ENCODE data around the gene HRH3.

Gene HRH3

GRCh38 chr20:62228982-62229545 is 9.0 kb upstream of the HRH3 start:
- no peak for DNase-seq

DNA sequence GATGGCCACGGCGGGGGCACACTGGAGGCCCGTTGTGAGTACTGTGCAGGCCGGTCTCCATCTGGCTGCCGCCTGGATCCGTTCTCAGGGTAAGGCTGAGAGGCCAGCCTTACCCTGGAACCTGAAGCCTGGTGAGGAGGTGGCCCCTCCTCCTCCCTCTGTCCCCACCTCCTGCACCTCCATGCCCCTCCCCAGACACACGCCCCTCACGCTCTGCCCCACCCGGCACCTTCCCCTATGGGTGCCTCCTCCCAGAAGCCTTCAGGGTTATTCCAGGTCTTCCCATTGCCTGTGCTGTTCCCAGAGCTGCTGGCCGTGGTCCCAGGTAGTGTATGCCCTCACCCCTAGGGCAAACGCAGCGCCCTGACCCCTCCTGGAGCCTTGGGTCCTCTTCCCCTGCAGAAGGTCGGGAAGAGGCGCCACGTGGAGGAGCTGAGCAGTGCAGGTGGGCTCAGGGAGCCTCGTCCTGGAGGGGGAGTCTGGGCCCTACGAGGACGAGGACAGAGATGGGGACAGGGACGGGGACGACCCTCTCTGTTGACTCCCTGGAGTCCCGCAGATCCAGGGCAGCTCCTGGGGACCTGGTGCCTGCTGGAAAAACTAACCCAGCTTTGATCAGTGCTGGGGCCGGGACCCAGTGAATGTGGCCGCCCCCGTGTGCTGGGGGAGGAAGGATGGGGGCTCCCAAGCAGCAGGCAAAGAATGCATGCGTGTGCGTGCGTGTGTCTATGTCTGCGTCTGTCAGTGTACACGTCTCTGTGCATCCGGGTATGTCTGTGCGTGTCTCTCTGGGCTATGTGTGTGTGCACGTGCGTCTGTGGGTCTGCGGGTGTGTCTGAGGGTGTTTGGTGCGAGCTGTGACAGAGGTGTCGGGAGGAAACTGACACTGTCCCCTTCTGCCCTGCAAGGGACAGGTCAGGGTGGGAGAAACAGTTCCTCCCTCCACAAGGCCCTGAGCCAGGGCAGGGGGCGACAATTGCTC is 8.2 kb upstream of the HRH3 start:
- DNase-seq = peak; percentile 82 to 84

DNA sequence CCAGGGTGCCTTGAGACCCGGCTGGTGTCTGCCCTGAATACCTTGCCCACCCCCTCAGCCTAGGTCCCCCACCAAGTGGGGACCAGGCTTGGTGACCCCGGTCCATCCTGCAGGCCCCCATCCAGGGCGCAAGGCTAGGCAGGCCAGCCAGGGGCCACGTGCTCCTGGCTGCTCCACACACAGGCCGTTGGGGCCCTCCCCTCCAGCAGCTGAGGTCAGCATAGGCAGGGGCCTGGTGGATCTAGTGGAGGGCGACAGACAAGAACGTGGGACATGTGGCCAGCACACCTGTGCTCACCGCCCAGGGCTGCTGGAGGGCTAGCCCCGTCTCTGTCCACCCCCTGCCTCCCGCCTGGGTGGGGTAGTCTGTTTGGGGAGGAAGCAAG is 7.5 kb upstream of the HRH3 start:
- DNase-seq = peak in 1 of 2 experiments; percentile 64

DNA sequence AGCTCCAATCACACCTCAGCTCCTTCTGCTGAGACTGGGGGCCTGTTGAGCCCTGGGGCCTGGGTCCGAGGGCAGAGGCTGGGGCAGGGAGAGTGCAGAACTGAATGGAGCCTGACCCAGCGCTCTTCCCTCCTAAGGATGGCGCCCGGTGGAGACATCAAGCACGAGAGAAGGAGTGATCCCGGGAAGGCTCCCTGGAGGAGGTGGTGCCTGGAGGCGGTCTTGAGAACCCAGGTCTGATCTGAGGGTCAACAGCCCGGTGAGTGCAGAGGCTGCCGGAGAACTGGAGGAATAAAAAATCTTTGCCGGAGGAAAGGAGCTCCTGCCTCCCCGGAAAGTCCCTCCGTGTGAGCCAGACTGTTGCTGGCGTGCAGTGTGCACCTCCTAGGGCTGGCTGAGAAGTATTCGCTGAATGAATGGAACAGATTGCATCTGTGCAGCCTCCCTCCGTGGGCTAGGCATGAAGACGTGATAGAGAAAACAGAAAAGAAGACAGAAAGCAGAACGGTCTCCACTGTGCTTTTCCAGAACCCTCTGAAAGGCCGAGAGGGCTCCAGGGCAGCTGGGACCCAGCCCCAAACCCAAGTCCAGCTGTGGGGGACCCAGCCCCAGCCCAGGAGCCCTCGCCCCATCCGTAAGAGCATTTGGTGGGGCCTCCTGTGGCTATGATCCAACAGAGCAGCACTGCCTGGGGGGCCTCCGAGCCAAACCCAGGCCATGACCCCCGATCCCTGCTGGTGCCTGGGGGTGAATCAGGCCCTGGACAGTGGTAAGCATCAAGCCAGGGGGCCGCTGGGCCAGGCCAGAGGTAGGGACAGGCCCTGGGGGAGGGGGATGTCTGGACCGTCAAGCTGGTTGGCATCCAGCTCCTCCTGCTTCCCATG is 6.9 kb upstream of the HRH3 start:
- DNase-seq = no peak

- no peak for DNase-seq
Observed at GRCh38 chr20:62225820-62226635, 6.0 kb upstream of the HRH3 start.

DNA sequence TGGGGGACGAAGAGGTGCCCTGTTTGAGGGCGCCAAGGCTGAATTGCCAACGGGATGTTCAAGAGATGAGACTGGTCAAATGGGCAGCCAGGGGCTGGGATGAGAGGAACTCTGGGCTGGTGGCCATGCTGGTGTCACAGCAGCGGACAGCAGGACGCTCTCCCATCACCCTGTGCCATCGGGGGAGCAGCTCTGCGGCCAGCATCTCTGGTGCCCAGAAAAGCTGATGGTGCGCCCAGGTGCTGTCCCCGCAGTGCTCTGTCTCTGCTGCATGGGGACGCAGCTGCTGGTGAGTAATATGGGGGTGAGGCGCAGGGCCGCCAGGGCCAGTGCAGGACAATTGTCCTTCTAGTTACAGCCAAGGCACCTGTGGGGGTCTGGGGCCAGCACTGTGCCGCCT is 4.9 kb upstream of the HRH3 start:
- DNase-seq = no peak

GRCh38 chr20:62224113-62224855 is 4.2 kb upstream of the HRH3 start:
- no peak for DNase-seq

DNA sequence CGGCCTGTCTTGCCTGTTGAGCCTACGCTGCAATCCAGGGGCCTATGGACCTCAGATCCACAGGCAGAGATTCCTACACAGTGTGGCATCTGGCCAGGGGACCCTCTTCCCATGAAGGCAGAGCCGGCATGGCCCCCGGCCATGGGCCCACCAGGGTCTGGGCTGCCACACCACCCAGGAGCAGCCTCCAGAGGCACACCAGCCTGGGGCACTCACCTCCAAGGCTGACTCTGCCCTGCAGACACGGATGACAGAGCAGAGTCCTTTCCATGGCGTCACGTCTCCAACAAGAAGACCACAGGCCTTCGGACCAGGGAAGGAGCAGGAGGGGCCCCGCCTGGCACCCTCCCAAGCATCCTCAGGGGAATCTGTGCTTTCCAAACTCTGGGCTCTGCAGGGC is 3.5 kb upstream of the HRH3 start:
- no peak for DNase-seq

DNA sequence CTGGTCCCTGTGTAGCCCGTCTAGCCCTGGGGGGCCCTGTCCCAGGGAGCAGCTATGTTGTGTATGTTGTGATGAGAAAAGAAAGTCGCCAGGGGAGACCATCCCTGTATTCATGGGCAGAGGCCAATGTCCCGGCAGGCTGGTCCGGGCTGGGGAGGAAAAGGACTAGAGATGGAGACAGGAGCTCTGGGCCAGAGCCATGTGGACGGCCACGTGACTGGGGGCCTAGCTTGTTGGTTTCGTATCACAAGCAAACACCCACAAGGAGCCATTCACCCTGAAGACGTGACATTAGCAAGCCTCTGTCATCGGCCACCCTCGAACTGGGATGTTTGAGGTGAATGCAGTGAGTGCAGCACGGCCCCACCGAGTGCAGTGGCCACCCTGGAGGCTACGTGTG is 2.9 kb upstream of the HRH3 start:
- no peak for DNase-seq

DNA sequence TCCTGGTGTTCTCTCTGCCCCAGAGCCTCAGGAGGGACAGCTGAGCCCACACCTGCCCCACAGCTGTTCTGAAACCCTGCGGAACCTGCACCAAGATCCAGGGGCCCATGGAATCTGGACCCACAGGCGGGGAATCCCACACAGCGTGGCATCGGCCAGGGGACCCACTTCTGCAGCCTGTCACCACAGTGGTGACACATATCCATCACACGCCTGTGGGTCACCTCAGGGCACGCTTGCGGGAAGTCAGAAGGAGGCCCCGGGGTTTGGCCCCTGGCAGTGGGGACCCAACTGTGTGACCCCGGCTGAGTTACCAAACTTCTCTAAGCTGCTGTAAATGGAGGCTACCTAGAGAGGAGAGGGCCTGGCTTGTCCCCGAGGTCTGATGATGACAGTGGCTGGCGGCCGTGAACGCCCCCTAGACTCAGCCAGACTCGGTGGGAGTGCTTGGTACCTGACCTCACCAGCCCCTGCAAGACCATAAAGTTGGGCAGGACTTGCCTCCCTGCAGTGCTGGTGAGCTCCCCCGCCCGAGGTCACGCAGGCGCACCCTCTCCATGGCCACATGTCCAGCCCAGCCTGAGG is 2.3 kb upstream of the HRH3 start:
- DNase-seq = no peak

DNA sequence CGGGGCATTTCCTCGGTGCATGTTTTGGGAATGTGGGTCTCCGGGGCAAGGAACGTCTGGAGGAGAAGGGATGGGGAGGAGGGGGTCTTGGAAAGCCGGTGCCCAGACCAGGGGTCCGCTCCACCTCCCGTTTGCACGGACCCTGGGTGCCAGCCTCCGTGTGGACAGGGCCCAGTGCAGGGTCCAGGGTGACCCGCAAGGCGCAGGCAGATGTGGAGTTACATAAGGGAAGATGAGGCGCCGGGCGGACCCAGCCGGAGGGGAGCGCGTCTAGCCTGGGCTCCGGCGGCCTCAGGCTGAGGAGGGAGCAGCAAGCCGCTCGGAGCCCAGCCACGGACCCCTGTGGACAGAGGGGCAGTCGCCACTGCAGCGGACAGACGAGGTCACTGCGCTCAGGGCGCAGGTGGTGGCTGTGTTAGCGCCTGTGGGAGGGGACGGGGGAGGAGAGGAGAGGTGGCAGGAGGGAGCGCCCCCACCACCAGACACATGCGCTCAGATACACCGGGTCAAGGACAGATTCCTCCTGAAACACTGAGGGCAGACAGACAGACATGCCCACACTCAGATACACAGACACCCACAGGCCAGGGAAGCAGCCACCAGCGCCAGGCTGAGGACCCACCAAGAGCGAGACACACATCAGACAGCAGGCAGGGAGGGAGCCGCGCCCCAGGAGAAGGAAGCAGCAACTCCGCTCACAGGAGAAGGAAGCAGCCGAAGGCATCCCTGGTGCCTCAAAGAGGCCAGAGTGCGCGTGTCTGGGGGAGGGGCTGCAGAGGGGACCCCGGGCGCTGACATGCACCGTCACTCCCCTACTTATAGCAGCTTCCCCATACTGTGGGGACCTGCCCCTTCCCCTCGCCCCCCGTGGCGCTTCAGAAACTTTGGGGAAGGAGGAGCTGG is 839 bp upstream of the HRH3 start:
- peak in 1 of 2 experiments; percentile 31 for DNase-seq

GRCh38 chr20:62219101-62219991 is 732 bp downstream of the HRH3 start:
- DNase-seq = no peak

GRCh38 chr20:62217913-62218773 is 1.9 kb downstream of the HRH3 start:
- DNase-seq = no peak

DNA sequence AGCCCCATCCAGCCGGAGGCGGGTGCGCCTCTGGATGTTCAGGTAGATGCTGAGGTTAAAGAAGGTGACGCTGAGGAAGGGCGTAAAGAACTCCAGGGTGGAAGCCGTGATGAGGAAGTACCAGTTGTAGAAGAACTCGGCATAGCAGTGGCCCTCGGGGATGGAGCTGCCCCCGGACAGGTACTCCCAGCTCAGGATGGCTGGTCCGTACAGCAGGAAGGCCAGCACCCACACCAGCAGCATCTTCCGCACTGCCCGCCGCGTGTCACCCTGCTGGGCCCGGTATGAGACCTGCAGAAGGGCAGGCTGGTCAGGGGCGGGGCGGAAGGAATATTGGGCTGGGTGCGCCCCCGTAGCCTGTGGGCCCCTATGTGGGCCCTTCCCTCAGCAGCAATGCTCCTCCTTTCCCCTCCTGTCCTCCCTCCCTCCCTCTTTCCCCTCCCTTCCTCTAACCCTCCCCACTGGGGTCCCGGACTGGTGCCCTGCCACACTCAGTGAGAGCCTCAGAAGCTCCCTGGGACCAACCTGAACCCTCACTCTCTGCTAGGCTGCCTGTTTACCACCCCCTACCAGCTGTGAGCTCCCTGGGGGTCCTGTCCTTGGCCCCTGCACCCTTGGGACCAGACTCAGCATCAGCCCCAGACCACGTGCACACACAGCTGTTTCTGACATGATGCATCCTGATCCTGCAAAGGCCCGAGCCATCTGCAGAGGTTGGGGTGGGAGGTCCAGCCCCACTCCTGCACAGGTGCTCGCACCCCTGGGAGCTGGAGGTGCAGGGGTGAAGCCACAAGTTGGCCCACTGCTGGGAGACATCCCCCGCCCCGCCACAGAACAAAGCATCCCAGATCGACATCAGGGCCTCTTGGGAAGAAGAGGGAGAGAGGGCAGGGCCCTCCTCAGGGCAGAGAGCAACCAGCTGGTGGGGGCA is 3.2 kb downstream of the HRH3 start:
- no peak for DNase-seq

DNA sequence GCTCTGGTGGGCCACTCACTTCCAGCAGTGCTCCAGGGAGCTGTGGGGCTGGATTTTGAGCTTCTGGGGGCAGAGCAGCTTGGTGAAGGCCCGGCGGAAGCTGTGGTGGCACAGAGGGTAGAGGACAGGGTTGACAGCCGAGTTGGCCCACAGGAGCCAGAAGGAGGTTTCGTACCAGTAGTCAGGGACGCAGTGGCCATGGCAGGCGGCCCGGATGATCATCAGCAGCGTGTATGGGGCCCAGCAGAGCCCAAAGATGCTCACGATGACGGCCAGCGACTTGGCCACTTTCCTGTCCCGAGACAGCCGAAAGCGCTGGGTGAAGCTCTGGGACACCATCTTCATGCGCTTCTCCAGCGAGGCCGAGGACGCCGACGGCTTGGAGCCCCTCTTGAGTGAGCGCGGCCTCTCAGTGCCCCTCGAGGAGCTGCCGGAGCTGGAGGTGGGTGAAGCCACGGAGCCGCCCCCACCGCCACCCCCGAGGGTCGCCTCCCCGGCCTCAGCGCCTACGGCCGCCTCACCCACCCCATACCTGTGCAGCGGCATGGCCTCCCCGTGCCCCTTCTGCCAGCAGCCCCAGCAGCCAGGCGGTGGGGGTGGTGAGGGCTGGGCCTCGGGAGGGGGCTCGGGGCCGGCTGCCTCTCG is 4.0 kb downstream of the HRH3 start:
- DNase-seq = no peak
